ACC112 (cell line): ENCODE results near the gene SEC22B.
"Not testable (repeated sequence)": the region's sequence is repeated elsewhere in the genome, so short reads cannot be mapped to it uniquely, and the experiment has no call there.

ENCODE experiments used
- H2AFZ ChIP-seq: fragments of 200-600 bp; sonication (generic); one replicate; pipeline ENCODE4 v1.6.0; 2017; ENCODE audit warnings: antibody characterized with exemption, low read length; ENCODE audit not compliant: unreplicated experiment
- H3K27ac ChIP-seq: fragments of 200-600 bp; sonication (generic); 2 replicates; pipeline ENCODE4 v1.5.1; 2014; ENCODE audit warnings: low read depth, mild to moderate bottlenecking, antibody characterized with exemption, low read length, moderate library complexity
- H3K27me3 ChIP-seq: fragments of 200-600 bp; sonication (generic); 2 replicates; pipeline ENCODE4 v1.6.1; 2014; ENCODE audit warnings: mild to moderate bottlenecking, antibody characterized with exemption, low read length, moderate library complexity, mixed read lengths; ENCODE audit not compliant: insufficient read depth
- H3K36me3 ChIP-seq: fragments of 200-600 bp; sonication (generic); 2 replicates; pipeline ENCODE4 v1.6.1; 2016; ENCODE audit warnings: mild to moderate bottlenecking, antibody characterized with exemption, low read length, moderate library complexity, mixed read lengths; ENCODE audit not compliant: insufficient read depth
- H3K4me1 ChIP-seq: fragments of 200-600 bp; sonication (generic); one replicate; pipeline ENCODE4 v1.6.1; 2016; ENCODE audit warnings: low read length, mixed read lengths; ENCODE audit not compliant: insufficient read depth, unreplicated experiment, control insufficient read depth
- H3K4me3 ChIP-seq: fragments of 200-600 bp; sonication (generic); 2 replicates; pipeline ENCODE4 v1.5.1; 2014; ENCODE audit warnings: mild to moderate bottlenecking, low read depth, low read length
- H3K79me2 ChIP-seq: fragments of 200-600 bp; sonication (generic); one replicate; pipeline ENCODE4 v1.6.0; 2016; ENCODE audit warnings: low read length; ENCODE audit not compliant: control insufficient read depth, unreplicated experiment, insufficient read depth

Gene SEC22B

DNA sequence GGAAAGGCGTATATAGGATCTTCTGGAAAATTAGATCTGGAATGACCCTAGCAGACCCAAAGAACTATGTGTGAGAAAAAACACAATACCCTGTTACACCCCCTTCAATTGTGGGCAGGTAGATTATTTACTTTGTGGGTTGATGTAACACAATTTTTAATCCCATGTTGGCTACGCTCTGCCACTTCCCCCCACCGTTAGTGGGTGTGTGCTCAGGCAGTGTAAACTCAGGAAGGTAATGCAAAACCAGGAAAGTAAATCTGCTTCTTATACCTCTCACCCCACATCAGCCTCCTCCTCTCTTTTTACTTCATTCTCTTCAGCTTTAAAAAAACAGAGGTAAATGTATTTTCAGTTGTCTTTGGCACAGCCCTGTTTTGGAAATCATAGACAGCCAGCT is 63.2 kb downstream of the SEC22B start:
- not testable (repeated sequence) for H3K27me3 ChIP-seq, H3K36me3 ChIP-seq, H3K27ac ChIP-seq, H2AFZ ChIP-seq, H3K4me3 ChIP-seq, H3K4me1 ChIP-seq, H3K79me2 ChIP-seq

DNA sequence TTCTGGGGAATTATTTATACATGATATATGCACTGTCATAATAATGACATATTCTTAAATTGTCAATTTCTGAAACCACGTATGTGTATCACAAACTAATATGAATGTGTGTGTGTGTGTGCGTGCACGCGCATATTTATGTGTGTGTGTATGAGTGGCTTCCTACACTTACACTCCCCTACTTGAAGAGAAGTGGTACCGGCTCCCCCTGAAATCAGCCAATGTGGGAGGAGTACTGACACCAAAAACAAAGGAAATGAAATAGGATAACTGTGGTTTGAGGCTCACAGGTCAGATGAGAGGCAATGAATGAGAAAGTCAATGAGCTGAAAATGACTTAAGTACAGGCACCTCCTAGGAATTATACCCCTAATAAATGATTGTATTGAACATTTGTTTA is 64.1 kb downstream of the SEC22B start:
- not testable (repeated sequence) for H3K4me1 ChIP-seq, H3K4me3 ChIP-seq, H3K36me3 ChIP-seq, H3K27me3 ChIP-seq, H3K79me2 ChIP-seq, H2AFZ ChIP-seq, H3K27ac ChIP-seq

DNA sequence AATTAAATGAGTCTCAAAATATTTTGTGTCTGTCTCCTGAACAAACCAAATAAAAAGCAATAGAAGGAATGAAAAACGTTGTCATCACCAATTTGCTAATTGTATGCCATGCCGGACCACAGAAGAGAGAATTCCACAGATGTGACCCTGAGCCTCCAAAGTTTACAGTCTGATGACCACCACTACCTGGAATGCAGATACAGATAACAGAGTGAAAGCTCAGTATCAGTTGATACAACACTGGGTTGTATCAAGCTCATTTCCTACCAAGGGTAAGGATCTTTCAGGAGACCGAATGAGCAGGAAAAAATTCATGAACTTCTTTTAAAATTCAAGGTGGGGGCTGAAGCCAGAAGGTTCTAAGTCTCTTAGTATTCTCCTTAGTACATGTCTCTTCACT is 64.5 kb downstream of the SEC22B start:
- H3K36me3 ChIP-seq, H3K27ac ChIP-seq, H3K79me2 ChIP-seq, H3K4me3 ChIP-seq, H2AFZ ChIP-seq, H3K27me3 ChIP-seq, H3K4me1 ChIP-seq: not testable (repeated sequence)

DNA sequence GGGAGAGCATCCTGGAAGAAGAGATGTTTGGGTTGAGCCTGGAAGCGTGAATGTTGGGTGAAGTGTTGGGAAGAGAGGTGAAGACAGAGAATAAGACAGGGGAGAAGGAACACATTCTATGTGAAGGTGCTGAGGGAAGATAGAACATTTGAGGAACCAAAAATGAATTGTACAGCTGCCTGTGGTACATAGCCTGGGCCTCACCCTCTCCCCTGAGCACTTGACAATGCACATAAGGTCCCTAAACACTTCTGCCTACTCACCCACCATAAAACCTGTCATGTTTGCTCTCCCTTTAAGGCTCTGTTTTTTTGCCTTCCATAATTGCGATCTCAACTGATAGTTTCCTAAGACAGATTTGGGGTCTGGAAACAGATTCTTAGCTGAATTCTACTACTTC is 65.3 kb downstream of the SEC22B start:
- not testable (repeated sequence) for H3K27me3 ChIP-seq, H3K27ac ChIP-seq, H3K4me1 ChIP-seq, H2AFZ ChIP-seq, H3K4me3 ChIP-seq, H3K79me2 ChIP-seq, H3K36me3 ChIP-seq

DNA sequence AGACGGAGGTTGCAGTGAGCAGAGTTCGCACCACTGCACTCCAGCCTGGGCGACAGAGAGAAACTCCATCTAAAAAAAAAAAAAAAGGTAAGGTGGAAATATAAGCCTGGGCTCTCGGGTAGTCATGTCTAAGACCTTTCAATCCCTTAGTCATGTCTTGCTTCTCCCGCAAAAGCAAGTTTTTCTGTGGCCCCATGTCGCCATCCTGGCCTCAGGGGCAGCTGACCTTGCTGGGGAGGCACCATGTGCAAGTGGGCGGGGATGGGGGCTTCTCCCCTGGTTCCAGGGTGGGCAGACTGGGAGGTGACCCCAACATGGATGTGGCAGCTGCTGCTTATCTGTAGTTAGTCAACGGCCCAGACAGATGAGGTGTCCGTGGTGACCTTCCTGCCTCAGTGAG is 66.7 kb downstream of the SEC22B start:
- H3K79me2 ChIP-seq, H3K36me3 ChIP-seq, H3K27ac ChIP-seq, H3K27me3 ChIP-seq, H3K4me3 ChIP-seq, H3K4me1 ChIP-seq, H2AFZ ChIP-seq: not testable (repeated sequence)

DNA sequence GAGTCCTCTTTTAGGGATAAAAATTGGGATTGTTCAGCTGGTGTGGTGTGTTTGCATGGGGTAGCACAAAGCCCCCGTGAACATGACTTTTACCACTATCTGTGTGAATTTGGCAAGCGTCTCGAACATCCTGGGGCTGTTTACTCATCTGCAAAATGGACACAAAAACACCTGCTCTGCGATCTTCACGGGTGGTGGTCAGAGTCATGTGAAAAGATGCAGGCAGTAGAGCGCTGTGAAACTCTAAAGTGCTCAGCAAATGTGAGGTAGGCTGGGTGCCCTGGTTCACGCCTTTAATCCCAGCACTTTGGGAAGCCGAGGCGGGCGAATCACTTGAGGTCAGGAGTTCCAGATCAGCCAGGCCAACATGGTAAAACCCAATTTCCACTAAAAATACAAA is 67.1 kb downstream of the SEC22B start:
- H3K27me3 ChIP-seq, H3K36me3 ChIP-seq, H3K79me2 ChIP-seq, H2AFZ ChIP-seq, H3K4me3 ChIP-seq, H3K27ac ChIP-seq, H3K4me1 ChIP-seq: not testable (repeated sequence)

DNA sequence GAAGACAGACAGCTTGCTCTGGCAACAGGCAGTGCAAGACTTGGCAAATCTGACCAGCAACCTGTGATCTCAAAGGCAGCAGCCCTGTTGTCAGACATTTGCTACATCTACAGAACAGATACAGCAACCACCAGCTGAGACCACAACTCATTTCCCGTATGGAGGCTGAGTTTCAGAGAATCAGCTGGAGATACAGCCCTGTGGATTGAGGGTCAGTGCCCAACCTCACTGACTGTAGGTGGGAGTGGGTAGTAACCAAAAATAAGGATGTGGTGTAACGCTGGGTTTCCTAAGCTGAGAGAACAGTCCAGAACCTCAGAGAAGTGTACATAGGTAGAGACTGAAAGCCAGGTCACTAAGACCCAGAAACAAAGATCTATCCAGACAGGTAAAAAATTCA is 71.0 kb downstream of the SEC22B start:
- H3K4me3 ChIP-seq, H3K79me2 ChIP-seq, H2AFZ ChIP-seq, H3K27ac ChIP-seq, H3K36me3 ChIP-seq, H3K27me3 ChIP-seq, H3K4me1 ChIP-seq: not testable (repeated sequence)

DNA sequence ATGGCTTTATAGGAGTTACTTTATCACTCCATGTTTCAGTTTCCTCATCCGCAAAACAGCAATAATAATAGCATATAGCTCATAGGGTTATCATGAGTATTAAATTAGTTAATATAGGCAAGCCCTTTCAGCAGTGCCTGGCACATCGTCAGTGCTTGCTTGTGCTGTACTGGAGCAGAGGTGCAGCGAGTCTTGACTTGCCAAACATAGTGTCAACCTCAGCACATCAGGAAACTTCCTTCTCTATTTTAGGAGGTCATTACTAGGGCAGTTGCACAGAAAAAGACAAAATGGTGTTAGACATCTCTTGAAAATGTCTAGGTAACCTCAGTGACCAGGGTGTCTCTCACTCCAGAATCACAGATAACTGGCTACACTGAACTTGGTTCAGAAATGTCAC is 72.6 kb downstream of the SEC22B start:
- H3K4me3 ChIP-seq, H3K27me3 ChIP-seq, H2AFZ ChIP-seq, H3K36me3 ChIP-seq, H3K79me2 ChIP-seq, H3K27ac ChIP-seq, H3K4me1 ChIP-seq: not testable (repeated sequence)

DNA sequence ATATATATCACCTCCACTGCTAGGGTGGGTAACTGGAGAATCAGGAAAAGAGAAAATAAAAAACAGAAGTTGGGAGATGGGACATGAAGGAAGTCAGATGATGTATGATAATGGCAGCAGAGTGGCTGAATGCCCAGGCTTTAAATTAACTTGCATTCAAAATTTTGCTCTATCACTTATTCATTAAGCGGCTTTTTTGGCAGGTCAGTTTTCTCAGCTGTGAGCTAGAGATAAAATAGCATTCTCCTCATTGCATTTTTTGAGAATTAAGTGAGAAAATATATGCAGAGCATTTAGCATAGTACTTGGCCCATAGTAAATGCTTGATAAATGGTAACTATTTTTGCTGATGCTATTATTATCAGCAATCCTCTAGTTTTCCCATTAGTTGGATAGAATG is 74.7 kb downstream of the SEC22B start:
- H3K36me3 ChIP-seq, H3K27ac ChIP-seq, H2AFZ ChIP-seq, H3K4me3 ChIP-seq, H3K4me1 ChIP-seq, H3K79me2 ChIP-seq, H3K27me3 ChIP-seq: not testable (repeated sequence)
